Activated naive CD4-positive, alpha-beta T cell treated with anti-CD3 and anti-CD28 coated beads, Interleukin-2, amount 50 U/mL, for 24 hours (primary cell): ENCODE measurements around the gene WFIKKN2.

Experiments used
- H3K27ac Mint-ChIP-seq: one replicate; pipeline ENCODE4 v1.8.0; 2021; ENCODE audit warnings: mild to moderate bottlenecking, mixed read lengths
- H3K27me3 Mint-ChIP-seq: one replicate; pipeline ENCODE4 v1.8.0; 2021; ENCODE audit warnings: mixed read lengths
- H3K36me3 Mint-ChIP-seq: one replicate; pipeline ENCODE4 v1.8.0; 2021; ENCODE audit warnings: mixed read lengths
- H3K4me1 Mint-ChIP-seq: one replicate; pipeline ENCODE4 v1.8.0; 2021; ENCODE audit warnings: mixed read lengths
- H3K4me3 Mint-ChIP-seq: one replicate; pipeline ENCODE4 v1.8.0; 2021; ENCODE audit warnings: mild to moderate bottlenecking, mixed read lengths
- H3K9me3 Mint-ChIP-seq: one replicate; pipeline ENCODE4 v1.8.0; 2021; ENCODE audit warnings: mixed read lengths

The WFIKKN2 gene

DNA sequence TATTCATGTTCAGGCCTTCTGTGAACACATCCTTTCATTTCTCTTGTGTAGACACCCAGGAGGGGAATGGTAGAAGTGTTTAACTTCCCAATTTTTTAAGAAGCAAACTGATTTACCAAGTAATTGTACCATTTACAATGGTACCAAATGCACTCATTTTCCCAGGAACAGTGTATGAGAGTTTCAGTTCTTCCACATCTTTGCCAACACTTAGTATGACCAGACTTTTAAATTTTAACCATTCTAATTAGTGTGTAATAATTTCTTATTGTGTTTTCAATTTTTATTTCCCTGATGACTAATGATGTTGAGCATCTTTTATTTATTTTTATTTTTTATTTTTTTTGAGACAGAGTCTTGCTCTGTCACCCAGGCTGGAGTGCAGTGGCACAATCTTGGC is 10.2 kb upstream of the WFIKKN2 start:
- Mint-ChIP-seq H3K9me3 (no peaks in the 10 kb centered on the region), H3K4me3 (no peak overlapping the region), H3K36me3 (no peaks in the 10 kb centered on the region), H3K27me3 (peaks cover 2% of the 10 kb centered on the region), H3K27ac (no peak overlapping the region), H3K4me1 (no peaks in the 10 kb centered on the region)

DNA sequence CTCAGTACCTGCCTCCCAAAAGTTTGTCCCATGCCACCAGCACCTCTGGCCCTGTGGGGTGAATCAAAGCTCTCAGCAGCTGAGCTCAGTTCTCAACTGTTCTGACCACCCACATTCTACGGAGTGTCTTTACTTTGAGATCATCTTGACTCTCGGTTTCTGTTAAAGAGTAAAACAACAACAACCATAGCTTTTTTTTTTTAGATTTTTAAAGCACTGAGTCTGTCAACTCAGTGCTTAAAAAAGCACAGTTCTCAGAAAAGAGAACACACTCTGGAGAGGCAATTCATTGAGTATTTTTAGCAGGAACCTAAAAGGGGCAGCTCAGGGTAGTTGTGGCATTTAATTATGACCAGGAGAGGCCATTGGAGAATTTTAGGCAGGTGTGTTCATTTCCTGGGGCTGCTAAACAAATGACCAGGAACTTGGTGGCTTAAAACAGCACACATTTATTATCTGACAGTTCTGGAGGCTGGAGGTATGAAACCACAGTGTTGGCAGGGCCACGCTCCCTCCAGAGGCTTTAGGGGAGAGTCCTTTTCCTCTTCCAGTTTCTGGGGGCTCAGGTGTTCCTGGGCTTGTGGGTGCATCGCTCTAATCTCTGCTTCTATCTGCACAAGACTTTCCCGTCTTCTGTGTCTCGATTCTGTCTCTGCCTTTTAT is 6.7 kb upstream of the WFIKKN2 start:
- Mint-ChIP-seq H3K36me3 (no peaks in the 10 kb centered on the region), H3K4me3 (no peak overlapping the region), H3K9me3 (no peaks in the 10 kb centered on the region), H3K27ac (no peak overlapping the region), H3K4me1 (no peaks in the 10 kb centered on the region), H3K27me3 (peaks cover 4% of the 10 kb centered on the region)

DNA sequence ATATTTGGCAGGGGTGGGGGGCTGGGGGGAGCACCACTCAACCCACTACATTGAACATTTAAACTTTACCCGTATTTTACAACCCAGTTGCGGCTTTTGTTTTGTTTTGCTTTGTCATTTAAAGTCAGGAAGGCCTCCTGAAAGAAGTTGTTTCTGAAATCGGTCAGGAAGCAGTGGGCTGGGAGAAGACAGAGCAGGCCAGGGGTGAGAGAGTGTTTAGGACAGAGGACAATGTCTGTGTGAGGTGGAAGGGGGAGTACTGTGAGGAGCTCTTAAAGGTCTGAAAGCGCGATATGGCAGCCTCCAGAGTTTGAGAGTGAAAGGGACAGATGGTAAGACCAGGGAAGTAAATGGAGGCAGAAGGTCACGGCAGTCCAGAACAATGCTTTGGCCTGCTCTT is 6.1 kb upstream of the WFIKKN2 start:
- no peaks in the 10 kb centered on the region for H3K4me1 Mint-ChIP-seq
- no peaks in the 10 kb centered on the region for H3K36me3 Mint-ChIP-seq
- H3K27ac Mint-ChIP-seq, result no peak overlapping the region
- H3K4me3 Mint-ChIP-seq, result no peak overlapping the region
- no peaks in the 10 kb centered on the region for H3K9me3 Mint-ChIP-seq
- peaks cover 4% of the 10 kb centered on the region for H3K27me3 Mint-ChIP-seq

DNA sequence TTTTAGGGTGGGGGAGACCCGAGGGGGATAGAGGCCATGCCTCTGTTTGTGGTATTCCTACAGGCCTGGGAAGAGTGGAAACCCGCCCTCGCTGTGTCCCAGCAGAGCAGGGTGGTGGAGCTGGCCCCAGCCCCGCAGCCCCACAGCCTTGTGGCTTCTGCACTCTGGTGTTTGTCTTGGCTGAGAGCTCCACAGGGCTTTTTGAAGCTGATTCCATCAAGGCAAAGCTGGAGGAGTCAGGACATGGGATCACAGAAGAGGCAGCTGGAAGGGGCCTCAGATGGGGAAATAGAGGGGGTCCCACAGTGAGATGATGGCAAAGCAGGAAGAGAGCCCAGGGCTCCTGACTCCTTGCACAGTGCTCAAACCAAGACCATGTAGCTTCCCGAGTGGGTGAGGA is 5.0 kb upstream of the WFIKKN2 start:
- Mint-ChIP-seq H3K9me3 (no peaks in the 10 kb centered on the region), H3K4me3 (no peak overlapping the region), H3K27me3 (peaks cover 4% of the 10 kb centered on the region), H3K27ac (no peak overlapping the region), H3K4me1 (no peaks in the 10 kb centered on the region), H3K36me3 (no peaks in the 10 kb centered on the region)

DNA sequence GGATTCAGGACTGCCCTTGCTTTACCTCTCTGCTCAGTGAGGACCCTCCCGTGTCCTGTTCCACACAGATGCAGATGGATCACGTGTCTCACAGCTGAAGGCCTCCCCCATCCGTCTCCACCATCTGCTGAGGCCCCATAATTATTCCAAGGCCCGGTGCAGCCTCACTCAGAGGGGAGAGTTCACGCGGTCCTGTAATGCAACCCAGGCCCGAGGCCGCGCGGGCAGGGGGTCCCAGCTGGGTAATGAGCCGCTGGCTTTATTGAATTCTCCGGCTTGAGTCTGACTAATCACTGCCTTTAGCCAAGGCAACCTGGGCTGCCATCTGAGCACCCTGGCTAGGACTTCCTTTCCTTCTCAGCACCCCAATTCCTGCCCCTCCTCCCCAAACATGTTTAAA is 4.4 kb upstream of the WFIKKN2 start:
- Mint-ChIP-seq H3K4me1 (no peaks in the 10 kb centered on the region), H3K27me3 (peaks cover 4% of the 10 kb centered on the region), H3K36me3 (no peaks in the 10 kb centered on the region)

DNA sequence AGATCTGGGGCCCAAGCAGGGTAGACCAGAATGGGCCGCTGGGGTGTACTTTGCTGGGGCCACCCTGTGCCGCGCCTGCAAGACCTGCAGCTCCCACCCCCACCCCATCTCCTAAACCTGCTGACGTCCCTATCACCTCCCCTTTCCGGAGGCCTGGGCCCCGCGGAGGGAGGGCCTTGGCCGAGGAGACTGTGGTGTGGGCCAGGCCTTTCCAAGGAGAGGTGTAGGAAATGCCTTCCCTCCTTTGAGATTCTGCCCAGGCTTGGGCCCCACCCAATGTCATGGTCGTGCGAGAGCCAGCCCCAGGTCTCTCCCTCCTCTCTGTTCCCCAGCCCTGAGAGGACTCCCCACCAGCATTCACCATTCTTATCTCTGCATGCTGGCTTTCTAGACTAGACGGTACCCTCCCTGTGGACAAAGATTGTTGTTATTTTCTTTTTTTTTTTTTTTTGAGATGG is 3.9 kb upstream of the WFIKKN2 start:
- Mint-ChIP-seq H3K36me3 (no peaks in the 10 kb centered on the region), H3K4me3 (no peak overlapping the region), H3K9me3 (no peaks in the 10 kb centered on the region), H3K27ac (no peak overlapping the region), H3K4me1 (no peaks in the 10 kb centered on the region), H3K27me3 (peaks cover 4% of the 10 kb centered on the region)

More for the DNA sequence above, 4.4 kb upstream of the WFIKKN2 start:
- Mint-ChIP-seq H3K9me3 (no peaks in the 10 kb centered on the region), H3K4me3 (no peak overlapping the region), H3K27ac (no peak overlapping the region)

DNA sequence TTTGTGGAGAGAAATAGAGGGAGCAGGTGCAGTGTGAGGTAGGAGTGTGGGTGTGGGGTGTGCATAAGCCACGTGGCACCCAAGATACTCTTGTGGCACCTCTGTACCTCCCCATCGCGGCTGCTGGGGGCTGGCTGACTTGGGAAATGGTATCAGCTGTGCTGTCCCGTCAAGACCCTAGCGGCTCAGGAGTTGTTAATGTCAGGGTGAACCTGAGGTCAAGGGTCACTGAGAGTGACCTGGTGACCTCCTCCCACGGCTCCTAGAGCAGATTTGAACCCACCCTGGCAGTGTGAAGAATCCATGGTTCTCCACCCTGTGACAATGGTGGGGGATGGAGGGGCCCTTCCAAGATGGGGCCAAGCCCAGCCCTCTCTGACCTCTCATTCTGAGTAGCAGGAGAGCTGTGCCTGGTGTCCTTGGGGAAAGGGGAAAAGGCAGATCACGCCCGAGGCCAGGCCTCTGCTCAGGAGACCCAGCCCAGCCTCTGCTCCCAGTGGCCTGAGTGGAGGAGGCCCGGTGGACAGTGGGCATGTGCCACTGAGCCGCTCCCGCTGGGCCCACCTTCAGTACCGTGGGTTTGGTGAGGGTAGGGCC is 3.0 kb upstream of the WFIKKN2 start:
- no peaks in the 10 kb centered on the region for H3K36me3 Mint-ChIP-seq
- H3K27ac Mint-ChIP-seq, result no peak overlapping the region
- H3K4me1 Mint-ChIP-seq, result no peaks in the 10 kb centered on the region
- H3K27me3 Mint-ChIP-seq, result peaks cover 4% of the 10 kb centered on the region
- no peaks in the 10 kb centered on the region for H3K9me3 Mint-ChIP-seq
- no peak overlapping the region for H3K4me3 Mint-ChIP-seq

DNA sequence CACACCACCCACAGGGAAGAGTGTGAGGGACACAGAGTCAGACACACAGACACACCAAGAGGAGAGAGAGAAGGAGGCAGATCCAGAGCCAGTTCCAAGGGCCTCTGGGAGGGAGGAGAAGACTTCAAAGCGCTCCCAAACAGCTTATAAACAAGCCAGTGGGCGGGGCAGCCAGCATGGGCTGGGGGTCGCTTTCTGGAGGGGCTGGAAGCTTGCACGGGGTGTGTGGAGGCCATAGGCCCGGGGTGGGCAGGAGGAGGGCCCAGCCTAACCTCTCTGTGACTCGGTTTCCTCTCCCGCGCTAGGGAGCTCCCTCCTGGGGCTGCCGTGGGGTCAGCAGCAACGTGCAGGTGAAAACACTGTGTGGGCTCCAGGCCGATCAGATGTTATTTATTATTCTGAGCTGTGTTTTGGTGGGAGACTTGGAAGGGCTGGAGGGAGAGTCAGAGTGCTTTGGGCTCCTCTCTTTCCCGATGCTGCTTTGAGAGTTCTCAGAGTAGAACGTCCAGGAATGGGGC is 2.5 kb upstream of the WFIKKN2 start:
- no peak overlapping the region for H3K4me3 Mint-ChIP-seq
- H3K4me1 Mint-ChIP-seq, result no peaks in the 10 kb centered on the region
- H3K9me3 Mint-ChIP-seq, result no peaks in the 10 kb centered on the region
- H3K36me3 Mint-ChIP-seq, result no peaks in the 10 kb centered on the region
- H3K27ac Mint-ChIP-seq, result no peak overlapping the region
- H3K27me3 Mint-ChIP-seq, result peaks cover 4% of the 10 kb centered on the region

DNA sequence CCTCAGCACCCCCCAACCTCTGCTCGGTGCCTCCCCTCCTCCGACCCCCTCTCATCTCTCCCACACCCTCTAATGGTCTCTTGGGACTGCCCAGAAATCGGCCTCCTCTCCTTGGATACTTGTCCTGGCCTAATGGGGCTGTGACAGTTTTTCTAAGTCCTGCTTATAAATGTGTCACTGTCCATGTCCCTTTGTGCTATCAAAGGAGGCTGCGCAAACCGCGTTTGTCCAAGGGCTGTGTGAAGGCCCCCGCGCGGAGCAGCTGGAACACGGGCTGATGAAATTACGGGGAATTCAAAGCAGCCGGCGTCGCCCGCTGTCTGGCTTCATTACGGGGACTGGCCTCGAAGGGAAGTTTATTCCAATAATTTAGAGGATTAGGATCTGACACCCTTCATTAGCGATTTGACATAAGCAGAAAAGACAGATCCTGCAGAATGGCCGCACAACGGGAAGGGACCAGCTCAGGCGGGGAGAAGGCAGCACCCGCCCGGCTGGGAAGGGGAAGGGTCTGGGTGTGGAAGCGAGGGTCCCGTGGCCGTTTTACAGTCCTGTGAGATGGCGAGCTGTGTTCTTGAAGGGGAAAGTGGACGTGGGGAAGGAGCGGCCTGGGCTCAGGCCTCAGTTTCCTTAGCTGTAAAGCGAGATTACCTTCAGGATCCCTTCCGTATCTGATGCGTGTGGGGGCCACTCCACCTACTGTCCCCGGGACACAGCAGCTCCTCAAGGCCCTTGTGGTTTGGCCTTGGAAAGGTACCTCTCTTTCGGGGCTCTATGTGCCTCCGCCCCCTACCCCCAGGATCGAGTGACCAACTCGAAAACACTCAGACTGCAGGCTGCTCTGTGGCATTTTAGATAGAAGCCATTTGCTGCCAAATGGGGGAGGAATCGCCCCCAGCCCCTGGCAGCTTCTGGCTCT is 1.6 kb upstream of the WFIKKN2 start:
- H3K27me3 Mint-ChIP-seq, result peaks cover 4% of the 10 kb centered on the region
- H3K4me1 Mint-ChIP-seq, result no peaks in the 10 kb centered on the region
- no peak overlapping the region for H3K27ac Mint-ChIP-seq
- H3K36me3 Mint-ChIP-seq, result no peaks in the 10 kb centered on the region
- H3K4me3 Mint-ChIP-seq, result no peak overlapping the region
- H3K9me3 Mint-ChIP-seq, result no peaks in the 10 kb centered on the region

DNA sequence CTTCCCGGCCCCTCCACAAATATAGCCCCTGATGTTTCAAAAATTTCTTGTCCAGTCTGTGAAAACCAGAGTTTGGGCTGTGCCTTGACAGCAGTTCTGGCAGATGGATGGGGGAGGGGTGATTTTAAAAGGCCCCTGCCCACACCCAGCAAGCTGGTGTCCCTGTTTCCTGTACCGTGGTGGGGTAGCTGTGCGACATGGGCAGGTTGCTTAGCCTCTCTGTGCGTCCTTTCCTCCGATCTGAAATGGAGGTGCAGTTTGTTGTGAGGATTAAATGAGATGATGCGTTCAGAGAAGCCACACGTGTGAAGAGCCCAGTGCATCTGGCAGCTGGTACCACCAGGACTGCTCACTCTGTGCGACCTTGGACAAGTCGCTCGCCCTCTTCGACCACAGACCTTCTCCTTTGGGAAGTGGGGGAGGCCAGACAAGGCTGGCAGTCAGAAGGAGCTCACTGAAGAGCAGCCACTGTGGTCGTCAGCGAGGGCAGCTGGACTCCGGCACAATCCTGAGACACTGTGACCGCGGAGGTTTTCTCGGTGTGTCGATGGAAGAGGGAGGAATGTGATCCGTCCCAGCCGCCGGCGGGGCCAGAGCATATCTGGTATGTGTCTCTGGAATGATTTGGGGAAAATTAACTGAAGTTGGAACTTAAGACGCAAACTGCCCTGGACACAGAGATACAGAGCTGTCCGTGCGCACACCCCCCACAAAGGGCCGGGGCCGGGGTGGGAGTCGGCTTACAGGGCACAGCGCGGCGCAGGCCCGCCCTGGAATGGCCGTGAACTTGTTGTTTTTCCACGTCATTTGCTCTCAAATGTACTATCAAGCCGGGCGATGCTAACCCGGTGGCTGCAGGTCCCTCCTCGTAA is 721 bp upstream of the WFIKKN2 start:
- no peaks in the 10 kb centered on the region for H3K9me3 Mint-ChIP-seq
- H3K4me1 Mint-ChIP-seq, result no peaks in the 10 kb centered on the region
- H3K4me3 Mint-ChIP-seq, result no peak overlapping the region
- no peak overlapping the region for H3K27ac Mint-ChIP-seq
- H3K27me3 Mint-ChIP-seq, result peaks cover 4% of the 10 kb centered on the region
- H3K36me3 Mint-ChIP-seq, result no peaks in the 10 kb centered on the region

DNA sequence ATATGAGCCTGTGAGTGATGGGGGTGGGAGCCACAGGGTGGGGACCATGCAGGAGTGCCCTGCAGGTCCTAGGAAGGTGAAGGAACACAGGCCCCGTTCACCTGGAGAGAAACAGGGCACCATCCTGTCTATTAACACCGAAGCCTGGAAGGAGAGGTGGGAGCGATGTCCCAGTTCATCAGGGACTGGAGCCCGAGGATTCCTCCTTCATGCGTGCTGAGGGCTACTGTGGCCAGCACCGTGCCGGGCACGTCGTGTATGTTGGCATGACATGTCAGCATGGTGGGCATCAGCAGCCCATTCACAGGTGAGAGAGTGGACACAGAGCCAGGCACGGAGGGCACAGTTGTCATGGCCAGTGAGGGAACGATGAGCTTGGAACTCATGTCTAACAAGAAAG is 1.4 kb downstream of the WFIKKN2 start:
- no peaks in the 10 kb centered on the region for H3K27me3 Mint-ChIP-seq
- H3K4me1 Mint-ChIP-seq, result no peaks in the 10 kb centered on the region
- H3K36me3 Mint-ChIP-seq, result no peaks in the 10 kb centered on the region
- no peaks in the 10 kb centered on the region for H3K9me3 Mint-ChIP-seq
- no peak overlapping the region for H3K27ac Mint-ChIP-seq
- no peak overlapping the region for H3K4me3 Mint-ChIP-seq

DNA sequence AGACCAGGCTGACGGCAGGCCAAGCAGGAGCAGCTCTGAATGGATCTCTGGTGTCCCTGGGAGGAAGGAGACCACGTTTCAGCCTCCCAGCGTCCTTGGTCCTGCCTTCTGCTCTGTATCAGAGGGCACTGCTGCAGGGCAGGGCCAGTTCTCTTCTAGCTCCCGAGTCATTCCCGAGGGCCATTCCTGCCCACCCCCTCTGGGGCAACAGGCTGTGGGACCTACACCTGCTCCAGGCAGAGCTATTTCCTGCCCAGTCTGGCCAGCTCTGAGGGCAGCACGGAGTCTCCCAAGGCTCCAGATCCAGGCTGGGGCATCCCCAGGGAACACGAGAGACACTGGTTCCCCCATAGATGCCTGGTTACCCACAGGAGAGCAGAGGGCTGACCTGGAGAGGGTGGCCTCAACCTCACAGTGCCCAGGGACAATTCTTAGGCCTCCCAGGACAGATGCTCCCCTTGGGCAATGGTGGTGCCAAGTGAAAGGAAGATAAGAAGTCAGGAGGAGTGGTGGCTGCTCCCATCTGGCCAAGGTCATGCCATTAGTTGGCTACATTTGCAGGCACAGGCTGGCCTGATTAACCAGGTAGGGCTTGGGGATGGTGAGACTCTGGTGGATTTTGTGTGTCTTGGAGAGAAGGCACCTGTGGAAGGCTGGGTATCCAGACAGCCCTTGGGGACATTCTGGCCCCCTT is 2.0 kb downstream of the WFIKKN2 start:
- Mint-ChIP-seq H3K9me3 (no peaks in the 10 kb centered on the region), H3K4me3 (no peak overlapping the region), H3K27ac (no peak overlapping the region), H3K27me3 (no peaks in the 10 kb centered on the region), H3K4me1 (no peaks in the 10 kb centered on the region), H3K36me3 (no peaks in the 10 kb centered on the region)

DNA sequence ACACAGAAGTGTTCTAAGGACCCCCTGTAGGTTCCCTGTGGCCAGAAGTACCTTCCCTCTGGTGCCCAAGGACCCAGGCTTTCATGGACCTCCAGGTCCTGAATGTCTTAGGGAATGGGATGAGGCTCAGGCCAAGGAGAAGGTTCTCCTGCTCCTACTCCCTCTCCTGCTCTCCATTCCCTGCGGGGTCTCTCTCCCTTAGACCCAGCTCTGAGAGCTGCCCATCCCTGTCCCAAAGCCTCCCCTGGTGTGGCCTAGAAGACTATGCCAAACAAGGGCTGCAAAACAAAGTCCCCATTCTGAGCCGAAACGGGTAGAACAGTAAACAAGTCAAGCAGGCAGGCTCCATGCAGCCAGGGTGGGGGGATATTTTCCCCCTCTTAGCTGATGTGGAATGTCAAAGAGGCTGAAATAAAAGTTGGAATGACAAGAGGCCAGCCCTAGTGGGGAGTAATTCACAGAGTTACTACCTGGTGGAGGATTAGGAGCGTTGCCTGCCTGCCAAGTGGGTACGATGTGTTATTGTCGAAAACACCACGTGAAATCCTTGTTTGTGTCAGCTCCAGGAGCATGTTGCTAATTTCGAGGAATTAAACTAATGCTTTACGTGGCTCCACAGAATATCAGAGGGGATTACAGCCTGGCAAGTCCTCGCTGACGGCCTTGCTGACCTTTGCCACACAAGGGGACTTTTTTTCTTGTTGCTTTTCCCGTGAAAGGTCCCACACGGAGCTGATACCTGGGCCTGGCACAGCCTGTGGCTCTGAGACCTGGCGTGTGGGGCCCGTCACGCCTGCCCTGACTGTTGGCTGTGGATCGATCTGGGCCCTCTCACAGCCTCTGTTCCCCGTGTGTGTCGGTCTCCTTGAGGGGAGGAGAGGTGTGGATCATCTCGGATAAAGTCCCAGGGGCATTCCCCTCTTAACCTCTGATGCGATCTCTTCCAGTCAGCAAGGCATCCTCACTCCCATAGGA is 2.9 kb downstream of the WFIKKN2 start:
- Mint-ChIP-seq H3K27ac (no peak overlapping the region), H3K27me3 (no peaks in the 10 kb centered on the region), H3K4me1 (no peaks in the 10 kb centered on the region), H3K4me3 (no peak overlapping the region), H3K36me3 (no peaks in the 10 kb centered on the region), H3K9me3 (no peaks in the 10 kb centered on the region)
